GM19035 (cell line): ENCODE data around the gene DCBLD1.
A peak's percentile ranks its signal among the peaks of the same experiment; 100 is the strongest.
"Not testable (repeated sequence)": the region's sequence is repeated elsewhere in the genome, so short reads cannot be mapped to it uniquely, and the experiment has no call there.

Source experiments
- ATAC-seq: cut with Tn5 transposase; IDR thresholded peaks from one replicate; pipeline ENCODE4 v1.9.1; 2021; ENCODE audit not compliant: unreplicated experiment

DCBLD1 gene

GRCh38 chr6:117497237-117497636 is 14.8 kb downstream of the DCBLD1 start:
- no peak for ATAC-seq

DNA sequence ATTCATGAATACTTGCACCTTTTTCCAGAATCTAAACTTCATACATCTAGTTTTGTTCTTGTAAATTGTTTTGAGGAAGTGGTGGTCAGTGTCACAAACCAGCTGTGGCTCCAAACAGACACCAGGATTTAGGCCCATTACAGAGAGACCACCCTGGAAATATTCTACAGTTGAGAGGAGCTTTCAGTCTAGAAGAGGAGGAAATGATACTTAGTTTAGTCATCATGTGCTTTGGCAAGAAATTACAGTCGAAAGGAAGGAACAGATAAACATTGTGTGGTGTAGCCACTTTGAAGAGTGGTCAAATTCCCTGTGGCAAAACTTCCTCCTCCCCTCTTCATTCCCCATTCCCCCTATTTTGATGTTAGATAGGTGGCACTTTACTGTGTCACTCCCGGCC is 15.7 kb downstream of the DCBLD1 start:
- ATAC-seq, result peak; percentile 36

DNA sequence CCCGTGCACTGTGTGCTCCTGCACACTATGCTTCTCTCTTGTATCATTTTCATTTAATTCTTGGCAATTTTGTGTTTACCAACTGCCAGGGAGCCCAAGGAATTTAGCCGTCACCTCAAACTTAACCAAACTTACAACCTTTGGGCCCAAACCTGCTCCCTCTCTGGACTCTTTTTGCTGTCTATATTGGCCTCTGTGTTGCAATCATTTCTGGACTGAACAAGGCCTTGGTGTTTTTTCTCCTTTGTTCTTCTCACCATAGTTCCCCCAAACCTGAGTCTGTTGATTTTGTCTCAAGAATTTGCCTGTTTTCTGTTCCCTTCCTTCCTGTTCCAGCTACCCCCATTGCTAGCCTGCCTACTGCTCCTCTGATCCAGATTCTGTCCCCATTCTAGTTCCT is 19.2 kb downstream of the DCBLD1 start:
- ATAC-seq, result no peak

- ATAC-seq, result no peak
Measured at GRCh38 chr6:117502580-117502979, 20.1 kb downstream of the DCBLD1 start.

DNA sequence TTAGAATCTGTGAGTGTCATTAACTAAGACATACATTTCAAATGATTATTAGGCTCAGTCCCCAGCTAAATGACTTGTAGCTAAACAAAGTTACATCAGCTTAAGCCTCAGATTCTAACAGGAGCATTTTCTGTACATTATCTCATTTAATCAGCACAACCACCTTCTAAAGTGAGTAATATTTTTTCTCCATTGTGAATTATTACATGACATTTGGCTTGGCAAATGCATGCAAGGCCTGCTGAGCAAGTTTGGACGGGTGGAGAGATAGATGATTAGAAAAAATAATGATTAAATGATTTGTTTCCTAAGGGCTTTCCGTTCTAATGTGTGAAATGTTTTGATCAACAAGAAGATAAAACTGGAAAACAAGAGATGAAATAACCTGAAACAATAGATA is 20.7 kb downstream of the DCBLD1 start:
- ATAC-seq, result no peak

- ATAC-seq, result no peak
Measured at GRCh38 chr6:117504478-117505144, 22.1 kb downstream of the DCBLD1 start.

DNA sequence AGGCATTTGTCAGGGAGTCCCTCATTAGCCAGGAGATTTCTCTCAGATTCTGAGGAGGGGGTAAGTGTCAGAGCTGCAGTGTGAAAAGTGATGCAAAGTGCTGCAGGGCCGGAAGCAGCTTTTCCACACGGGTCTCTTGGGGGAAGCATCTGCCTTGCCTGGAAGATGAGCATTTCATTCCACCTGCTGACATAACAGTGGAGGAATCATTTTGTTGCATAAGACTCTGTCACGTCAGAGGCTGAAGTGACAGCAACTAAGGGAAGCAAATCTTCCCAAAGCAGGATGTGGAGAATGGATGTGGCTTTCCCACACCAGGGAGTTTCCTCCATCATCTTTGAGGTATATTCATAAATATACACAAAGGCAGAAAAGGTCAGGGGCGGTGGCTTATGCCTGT is 22.8 kb downstream of the DCBLD1 start:
- no peak for ATAC-seq

DNA sequence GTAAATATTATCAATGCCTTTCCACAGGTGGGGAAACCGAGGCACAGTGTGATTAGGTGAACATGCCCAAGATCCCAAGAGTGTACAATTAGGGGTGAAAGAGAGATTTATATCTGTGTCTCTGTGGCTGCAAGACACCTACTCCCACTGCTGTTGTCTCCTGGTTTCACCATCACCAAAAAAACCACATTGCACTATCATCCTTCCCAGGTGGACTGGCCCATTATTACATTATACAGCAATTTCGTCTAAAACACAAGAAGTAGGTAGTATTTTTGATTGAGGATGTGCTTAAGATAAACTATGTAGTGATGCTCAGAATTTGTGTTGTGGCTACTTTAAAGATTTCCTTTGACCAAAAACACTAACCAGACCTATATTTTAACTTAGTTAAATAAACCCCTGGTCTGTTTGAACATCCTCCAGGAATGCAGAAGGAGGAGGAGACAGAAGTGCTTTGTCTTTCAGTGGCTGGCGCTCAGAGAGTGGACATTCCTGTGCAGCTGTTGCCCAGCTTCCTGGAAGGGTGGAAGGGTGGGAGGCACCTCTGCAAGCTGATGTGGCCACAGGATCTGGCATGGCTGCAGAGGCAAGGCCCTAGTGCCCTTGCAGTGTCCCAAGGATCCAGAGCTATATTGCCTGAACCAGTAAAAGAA is 23.8 kb downstream of the DCBLD1 start:
- no peak for ATAC-seq

GRCh38 chr6:117506907-117507306 is 24.4 kb downstream of the DCBLD1 start:
- no peak for ATAC-seq

GRCh38 chr6:117508450-117508971 is 26.0 kb downstream of the DCBLD1 start:
- no peak for ATAC-seq

DNA sequence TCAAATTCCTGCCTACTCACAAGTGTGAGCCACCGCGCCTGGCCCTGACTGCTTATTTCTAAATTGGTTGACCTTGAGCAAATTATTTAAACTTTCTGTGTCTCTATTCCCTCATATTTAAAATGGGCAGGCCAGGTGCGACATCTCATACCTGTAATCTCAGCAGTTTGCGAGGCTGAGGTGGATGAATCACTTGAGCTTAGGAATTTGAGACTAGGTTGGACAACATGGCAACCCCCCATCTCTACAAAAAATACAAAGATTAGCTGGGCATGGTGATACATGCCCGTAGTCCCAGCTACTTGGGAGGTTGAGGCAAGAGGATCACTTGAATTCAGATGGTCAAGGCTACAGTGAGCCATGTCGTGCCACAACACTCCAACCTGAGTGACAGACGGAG is 26.5 kb downstream of the DCBLD1 start:
- no peak for ATAC-seq

DNA sequence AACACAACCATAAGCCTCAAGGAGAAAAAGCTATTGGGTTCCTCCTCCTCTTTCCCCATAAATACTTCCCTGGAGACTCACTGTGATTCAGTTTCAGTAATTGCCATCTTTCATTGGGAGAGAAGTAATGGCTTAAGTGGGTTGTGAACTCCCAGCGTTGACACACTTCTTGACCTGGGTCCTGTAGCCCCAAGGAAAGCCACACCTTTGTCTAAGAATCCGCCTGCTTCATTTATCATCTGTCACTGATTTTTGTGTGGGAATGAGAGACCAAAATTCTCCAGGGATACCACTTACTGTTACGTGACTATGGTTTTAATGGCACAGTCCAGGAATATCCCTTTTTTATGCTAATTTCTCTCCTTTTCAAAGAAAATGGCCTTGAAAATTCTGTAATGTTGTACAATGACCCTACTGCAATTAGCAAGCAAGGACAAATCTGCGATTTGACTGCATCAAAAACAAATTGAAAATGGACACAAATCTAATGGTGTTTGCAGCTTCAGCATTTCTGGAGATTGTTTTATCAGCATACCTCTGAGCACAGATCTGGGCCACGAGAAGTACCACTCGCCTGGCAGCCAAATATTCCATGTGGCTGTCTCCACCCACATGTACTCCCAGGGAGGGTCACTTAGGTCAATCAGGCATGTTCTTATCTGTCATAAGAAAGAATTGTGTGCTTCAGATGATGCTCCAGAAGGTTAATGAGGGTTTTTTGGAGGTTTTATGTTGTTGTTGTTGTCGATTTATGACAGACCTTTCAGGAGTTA is 29.8 kb downstream of the DCBLD1 start:
- no peak for ATAC-seq

DNA sequence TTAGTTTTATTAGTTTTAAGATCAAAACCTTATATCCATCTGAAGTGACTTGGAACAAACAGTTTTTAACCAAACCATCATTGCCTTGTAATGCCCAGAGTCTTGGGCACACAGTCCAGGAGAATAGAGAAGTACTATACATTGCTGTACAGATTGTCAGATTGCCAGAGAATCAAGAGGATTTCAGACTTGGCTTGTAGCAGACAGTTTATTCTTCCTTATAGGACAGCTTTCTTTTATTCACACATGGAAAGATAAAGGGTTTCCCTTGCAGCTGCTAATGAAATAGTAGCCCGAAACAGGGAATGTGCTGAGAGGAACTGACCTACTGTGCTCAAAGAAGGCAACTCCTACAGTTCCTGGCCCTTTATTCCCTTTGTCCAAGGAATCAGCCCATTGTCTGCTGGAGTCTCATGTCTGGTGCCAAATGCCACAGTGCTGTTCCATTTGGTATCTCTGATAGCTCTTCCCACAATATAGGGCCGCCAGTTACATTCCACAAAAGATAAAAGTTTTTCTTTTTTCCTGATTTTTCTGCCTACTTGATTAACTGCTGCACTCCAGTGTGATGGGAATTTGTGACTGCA is 30.6 kb downstream of the DCBLD1 start:
- no peak for ATAC-seq

DNA sequence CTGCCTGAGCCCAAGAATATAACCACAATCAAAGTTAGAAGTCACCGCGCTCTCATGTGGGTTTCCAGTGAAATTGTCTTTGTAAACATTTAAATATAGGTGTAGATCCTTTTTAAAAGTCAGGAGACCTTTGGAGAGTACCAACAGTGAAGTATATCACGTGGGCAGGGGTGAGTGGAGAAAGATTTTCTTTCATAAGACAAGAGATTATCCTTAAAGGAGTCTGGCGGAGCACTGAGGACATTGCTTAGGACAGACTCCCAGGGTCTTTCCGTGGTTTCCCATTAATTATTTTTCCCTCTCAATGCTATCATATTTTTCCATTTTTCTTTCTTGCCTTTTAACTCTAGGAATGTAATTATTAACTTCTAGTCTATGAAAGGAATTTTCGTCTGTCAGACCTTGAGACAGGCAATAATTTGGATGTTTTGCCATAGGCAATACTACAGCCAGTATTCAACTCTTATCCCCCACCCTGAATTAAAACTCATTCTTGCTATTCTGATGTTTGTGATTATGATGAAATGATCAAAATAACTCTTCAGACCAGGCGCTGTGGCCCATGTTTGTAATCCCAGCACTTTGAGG is 31.4 kb downstream of the DCBLD1 start:
- ATAC-seq, result no peak

- ATAC-seq, result no peak
Measured at GRCh38 chr6:117514655-117515054, 32.2 kb downstream of the DCBLD1 start.

DNA sequence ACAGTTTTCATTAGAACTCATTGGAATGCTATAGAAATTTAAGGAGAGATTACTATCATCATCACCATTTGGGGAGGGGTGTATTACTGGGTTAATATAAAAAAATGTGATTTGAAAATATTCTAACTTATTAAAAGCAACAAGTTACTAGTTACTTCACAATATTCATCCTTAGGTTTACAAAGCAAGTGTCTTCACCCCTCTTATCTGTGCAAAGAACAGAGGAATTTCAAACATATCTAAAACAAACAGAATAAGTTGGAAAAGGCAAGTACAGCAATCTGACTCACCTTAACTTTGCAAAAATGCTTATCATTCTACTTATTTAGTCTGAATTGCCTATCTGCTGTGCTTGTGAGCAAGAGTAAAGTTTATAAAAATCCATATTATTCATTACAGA is 32.9 kb downstream of the DCBLD1 start:
- no peak for ATAC-seq

GRCh38 chr6:117517995-117518394 is 35.5 kb downstream of the DCBLD1 start:
- not testable (repeated sequence) for ATAC-seq

GRCh38 chr6:117518870-117519269 is 36.4 kb downstream of the DCBLD1 start:
- no peak for ATAC-seq

DNA sequence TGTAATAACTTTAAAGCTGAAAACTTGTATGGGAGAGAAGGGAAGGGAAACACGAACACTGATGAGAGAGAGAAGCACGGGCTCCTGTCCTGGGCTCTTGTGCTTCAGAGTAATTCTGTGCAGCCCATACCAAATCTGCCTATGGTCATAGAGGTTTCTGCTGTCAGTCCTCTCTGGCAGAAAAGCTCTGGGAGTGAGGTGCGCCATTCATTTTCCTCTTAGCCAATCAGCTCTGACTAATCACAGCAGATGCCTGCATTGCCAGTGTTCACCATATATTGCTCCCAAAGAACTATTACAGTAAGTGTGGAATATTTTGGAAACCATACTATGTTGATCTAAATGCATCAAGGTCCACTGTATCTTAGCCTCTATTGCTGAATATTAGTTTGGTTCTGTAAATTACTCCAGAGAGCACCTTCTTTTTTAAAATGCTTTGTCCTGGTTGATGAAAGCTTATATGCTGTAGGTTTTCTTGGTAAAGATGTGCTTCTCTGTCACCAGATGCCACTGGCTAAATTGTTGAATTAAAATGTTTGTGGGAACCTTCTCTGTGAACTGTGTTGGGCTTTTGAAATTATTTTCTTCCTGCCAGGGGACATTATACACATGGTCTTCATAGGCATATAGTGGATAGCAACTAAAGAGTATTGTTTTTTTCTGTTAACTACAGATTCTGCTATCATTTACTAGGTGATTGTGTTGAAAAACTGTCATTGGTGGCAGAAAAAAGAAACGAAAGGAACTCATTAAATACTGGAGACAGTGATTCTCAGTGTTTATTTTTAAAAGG is 38.3 kb downstream of the DCBLD1 start:
- ATAC-seq, result no peak

DNA sequence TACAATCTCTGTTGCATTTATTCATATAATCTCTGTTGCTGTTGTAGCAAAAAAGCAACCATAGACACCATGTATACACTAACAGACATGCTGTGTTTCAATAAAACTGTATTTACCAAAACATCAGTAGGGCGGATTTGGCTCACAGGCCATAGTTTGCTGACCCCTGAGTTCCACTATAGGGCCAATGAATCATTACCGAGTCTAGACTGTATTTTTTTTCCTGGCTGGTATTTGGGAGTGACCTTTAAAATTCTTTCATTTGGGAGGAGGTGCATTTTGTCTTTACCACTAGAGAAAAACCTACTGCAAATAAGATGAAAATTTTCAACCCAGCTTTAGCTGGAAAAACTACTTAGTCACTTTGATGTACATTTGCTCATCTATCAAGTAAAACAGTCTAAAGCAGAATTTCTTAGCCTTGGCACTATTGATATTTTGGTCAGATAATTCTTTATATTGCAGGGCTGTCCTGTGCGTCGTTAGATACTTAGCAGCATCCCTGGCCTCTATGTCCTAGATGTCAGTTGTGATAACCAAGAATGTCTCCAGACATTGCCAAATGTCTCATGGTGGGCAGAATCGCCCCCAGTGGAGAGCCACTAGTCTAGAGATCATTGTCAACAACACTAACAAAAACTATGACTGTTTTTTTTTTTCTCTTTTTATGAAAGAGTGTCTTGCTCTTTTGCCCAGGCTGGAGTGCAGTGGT is 39.5 kb downstream of the DCBLD1 start:
- ATAC-seq, result no peak
